ENCODE results near the gene P2RY6.

DNA sequence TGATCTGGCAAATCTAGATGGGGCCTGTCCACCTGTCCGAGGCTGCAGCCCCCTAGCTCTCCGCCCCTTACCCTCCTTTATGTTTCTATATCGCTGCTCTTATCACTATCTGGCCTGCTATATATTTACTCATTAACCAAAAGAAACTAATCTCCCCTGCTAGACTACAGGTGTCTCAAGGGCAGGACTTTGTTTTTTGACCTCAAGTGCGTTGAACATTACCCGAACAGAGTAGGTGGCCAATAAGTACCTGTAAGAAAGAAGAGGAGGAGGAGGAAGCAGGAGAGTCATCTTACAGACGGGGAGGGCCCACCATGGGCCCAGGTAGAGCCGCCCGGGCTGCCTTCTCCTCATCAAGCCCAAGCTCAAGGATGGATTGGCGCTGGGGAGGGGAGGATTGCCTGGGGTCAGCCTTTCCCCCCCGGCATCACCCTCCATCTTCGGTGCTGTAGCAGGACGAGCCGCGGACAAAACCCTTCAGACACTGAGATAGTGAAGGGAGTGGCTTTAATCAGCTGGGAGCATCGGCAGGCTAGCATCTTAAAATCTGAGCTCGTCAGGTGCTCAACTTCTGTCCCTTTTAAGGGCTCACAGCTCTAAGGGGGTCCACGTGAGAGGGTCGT is 1.2 kb upstream of the P2RY6 start:
- TF ChIP-seq, protein P1, sequence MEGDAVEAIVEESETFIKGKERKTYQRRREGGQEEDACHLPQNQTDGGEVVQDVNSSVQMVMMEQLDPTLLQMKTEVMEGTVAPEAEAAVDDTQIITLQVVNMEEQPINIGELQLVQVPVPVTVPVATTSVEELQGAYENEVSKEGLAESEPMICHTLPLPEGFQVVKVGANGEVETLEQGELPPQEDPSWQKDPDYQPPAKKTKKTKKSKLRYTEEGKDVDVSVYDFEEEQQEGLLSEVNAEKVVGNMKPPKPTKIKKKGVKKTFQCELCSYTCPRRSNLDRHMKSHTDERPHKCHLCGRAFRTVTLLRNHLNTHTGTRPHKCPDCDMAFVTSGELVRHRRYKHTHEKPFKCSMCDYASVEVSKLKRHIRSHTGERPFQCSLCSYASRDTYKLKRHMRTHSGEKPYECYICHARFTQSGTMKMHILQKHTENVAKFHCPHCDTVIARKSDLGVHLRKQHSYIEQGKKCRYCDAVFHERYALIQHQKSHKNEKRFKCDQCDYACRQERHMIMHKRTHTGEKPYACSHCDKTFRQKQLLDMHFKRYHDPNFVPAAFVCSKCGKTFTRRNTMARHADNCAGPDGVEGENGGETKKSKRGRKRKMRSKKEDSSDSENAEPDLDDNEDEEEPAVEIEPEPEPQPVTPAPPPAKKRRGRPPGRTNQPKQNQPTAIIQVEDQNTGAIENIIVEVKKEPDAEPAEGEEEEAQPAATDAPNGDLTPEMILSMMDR (IDR thresholded peaks at IDR 0.05), result no peak
- TF ChIP-seq POLR2A (IDR thresholded peaks at IDR 0.05), result no peak

Measured in lower leg skin (tissue), 3 donors.